K562 (cell line): Measurements from ENCODE around the gene DOCK8. TPM values are rescaled to one million over a fixed set of nuclear protein-coding genes. Genes with fewer than 3 reads are reported as not detected.

ENCODE experiments used
- DNMT1 ChIP-seq: fragments of 450-650 bp; IDR thresholded peaks from 2 replicates; pipeline ENCODE4 v1.6.1; 2016; ENCODE audit warnings: antibody characterized with exemption, mild to moderate bottlenecking
- ESRRA ChIP-seq: fragments of 450-650 bp; IDR thresholded peaks from 2 replicates; pipeline ENCODE4 v1.6.1; 2014; ENCODE audit warnings: low read depth, mild to moderate bottlenecking, moderate library complexity, borderline replicate concordance
- ESRRB ChIP-seq: fragments of 250-450 bp; sonication (Bioruptor Pico); IDR thresholded peaks from 2 replicates; pipeline ENCODE4 v1.5.0; 2020; ENCODE audit warnings: mild to moderate bottlenecking, moderate library complexity, borderline replicate concordance
- L3MBTL2 ChIP-seq: fragments of 450-650 bp; IDR thresholded peaks from 2 replicates; pipeline ENCODE4 v1.6.1; 2016; ENCODE audit warnings: mild to moderate bottlenecking, moderate library complexity
- NFATC3 ChIP-seq: fragments of 450-650 bp; IDR thresholded peaks from 2 replicates; pipeline ENCODE4 v1.6.1; 2017; ENCODE audit warnings: mild to moderate bottlenecking
- NR3C1 ChIP-seq: sonication (generic); formaldehyde crosslinking; IDR thresholded peaks from 2 replicates; pipeline ENCODE4 v1.8.1; 2022; ENCODE audit warnings: missing genetic modification reagents
- REST ChIP-seq, 2 experiments: fragments of 450-650 bp; formaldehyde crosslinking in 1 of 2; IDR thresholded peaks; 2 replicates each; pipeline versions ENCODE4 v1.4.0 to v1.6.1; 2014 to 2020; ENCODE audit warnings: mild to moderate bottlenecking in 2 of 2, borderline replicate concordance in 1 of 2, low read depth in 1 of 2
- ZFP36 ChIP-seq: fragments of 150-350 bp; IDR thresholded peaks from 2 replicates; pipeline ENCODE4 v1.6.1; 2018; ENCODE audit warnings: low read length, low read depth; ENCODE audit not compliant: partially characterized antibody
- ZNF76 ChIP-seq: fragments of 250-450 bp; sonication (Bioruptor Pico); IDR thresholded peaks from 2 replicates; pipeline ENCODE4 v1.4.0; 2020; ENCODE audit warnings: mild to moderate bottlenecking, moderate library complexity, borderline replicate concordance
- polyA plus RNA-seq, 8 experiments: library from polyadenylated mRNA; depleted of rRNA in 4 of 8; stranded (reverse) in 5 of 8; unstranded in 3 of 8; fragments of >200 nt; fragmentation: Nextera tagmentation in 2 of 8; fragmentation: Illumina TruSeq in 1 of 8; extraction: Ambion mirVana in 2 of 8; extraction: Trizol in 1 of 8; gene quantifications; 2 replicates each; pipeline versions ENCODE4 v1.2.1 to v1.2.3, GENCODE V29; 2011 to 2014; ENCODE audit warnings: inconsistent platforms in 1 of 8, missing spikeins in 1 of 8
- total RNA-seq, 7 experiments: library from RNA; depleted of rRNA in 6 of 7; stranded (reverse); fragments of >200 nt in 6 of 7; fragmentation: Illumina TruSeq in 2 of 7; extraction: Trizol in 2 of 7; gene quantifications; 2 replicates each; pipeline versions ENCODE4 v1.2.1 to v1.2.3, GENCODE V29; 2011 to 2021; ENCODE audit warnings: low replicate concordance in 1 of 7

Gene DOCK8
- total and polyA plus RNA-seq, 9 of the 15 experiments (the other 6 are each of a cell fraction or from before 2014, with no cell fraction given), result 14.4 to 53.8 (median 25.1) TPM

DNA sequence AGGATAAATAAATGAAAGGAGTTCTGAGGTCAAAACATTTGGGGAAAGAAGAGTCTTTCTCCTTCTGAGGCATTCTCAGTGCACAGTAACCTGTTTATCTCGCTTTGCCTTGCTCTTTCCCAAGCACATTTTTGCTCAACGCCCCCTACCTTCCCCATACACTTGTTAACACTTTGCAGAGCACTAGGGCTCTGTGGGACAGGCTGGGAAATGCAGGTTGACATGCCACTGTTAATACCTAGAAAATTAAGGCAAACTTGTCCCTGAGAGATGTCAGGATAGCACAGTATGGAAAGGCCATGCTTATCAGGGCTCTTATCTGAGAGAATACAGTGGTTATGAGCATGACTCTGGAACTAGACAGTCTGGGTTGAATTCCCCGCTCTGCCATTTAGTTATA is 152.0 kb downstream of the DOCK8 start (continued):
- TF ChIP-seq ZNF76 (CRISPR knock-in tag) (no peak), REST (IDR thresholded peaks at IDR 0.05; ENCODE audit: borderline replicate concordance) (no peak), REST (CRISPR knock-in tag; IDR thresholded peaks at IDR 0.05; ENCODE audit: low read depth) (no peak), NFATC3 (no peak), ESRRB (CRISPR knock-in tag) (no peak), NR3C1 (CRISPR knock-in tag) (no peak), ZFP36 (no peak), L3MBTL2 (no peak), DNMT1 (no peak), ESRRA (no peak)
- TF ChIP-seq, all 486 proteins: peak for 0
